COR-L47 (cell line): ENCODE measurements around the gene CYP2D6.
"Not testable (repeated sequence)": the region's sequence is repeated elsewhere in the genome, so short reads cannot be mapped to it uniquely, and the experiment has no call there.

Source experiments
- DNase-seq: peaks from one replicate; lab custom pipeline; 2025; lab: John Stamatoyannopoulos, UW

Gene CYP2D6

GRCh38 chr22:42158456-42159132 lies 28.0 kb upstream of the CYP2D6 start:
- DNase-seq = no peak

GRCh38 chr22:42156598-42156997 lies 26.0 kb upstream of the CYP2D6 start:
- DNase-seq = no peak

GRCh38 chr22:42156121-42156520 lies 25.5 kb upstream of the CYP2D6 start:
- DNase-seq = no peak

- no peak for DNase-seq
Observed at GRCh38 chr22:42155053-42155543, 24.5 kb upstream of the CYP2D6 start.

GRCh38 chr22:42154293-42155052 lies 23.9 kb upstream of the CYP2D6 start:
- no peak for DNase-seq

GRCh38 chr22:42152661-42153270 lies 22.2 kb upstream of the CYP2D6 start:
- no peak for DNase-seq

GRCh38 chr22:42151924-42152635 lies 21.5 kb upstream of the CYP2D6 start:
- no peak for DNase-seq

- DNase-seq = no peak
Observed at GRCh38 chr22:42150727-42151590, 20.3 kb upstream of the CYP2D6 start.

GRCh38 chr22:42149798-42150197 lies 19.2 kb upstream of the CYP2D6 start:
- DNase-seq = not testable (repeated sequence)

GRCh38 chr22:42145175-42145574 lies 14.6 kb upstream of the CYP2D6 start:
- DNase-seq = no peak

- DNase-seq = not testable (repeated sequence)
Observed at GRCh38 chr22:42143859-42144822, 13.5 kb upstream of the CYP2D6 start.

- no peak for DNase-seq
Observed at GRCh38 chr22:42142771-42143461, 12.3 kb upstream of the CYP2D6 start.

GRCh38 chr22:42141307-42142057 lies 10.9 kb upstream of the CYP2D6 start:
- not testable (repeated sequence) for DNase-seq

GRCh38 chr22:42140153-42140552 lies 9.5 kb upstream of the CYP2D6 start:
- not testable (repeated sequence) for DNase-seq

- not testable (repeated sequence) for DNase-seq
Observed at GRCh38 chr22:42139508-42139907, 8.9 kb upstream of the CYP2D6 start.

- DNase-seq = no peak
Observed at GRCh38 chr22:42138972-42139371, 8.4 kb upstream of the CYP2D6 start.

- DNase-seq = no peak
Observed at GRCh38 chr22:42138122-42138770, 7.6 kb upstream of the CYP2D6 start.

GRCh38 chr22:42135688-42136087 lies 5.1 kb upstream of the CYP2D6 start:
- DNase-seq = not testable (repeated sequence)
